Measurements from ENCODE around the gene WASHC2C. TPM values are rescaled to one million over a fixed set of nuclear protein-coding genes. Genes with fewer than 3 reads are reported as not detected.

The WASHC2C gene, protein sequence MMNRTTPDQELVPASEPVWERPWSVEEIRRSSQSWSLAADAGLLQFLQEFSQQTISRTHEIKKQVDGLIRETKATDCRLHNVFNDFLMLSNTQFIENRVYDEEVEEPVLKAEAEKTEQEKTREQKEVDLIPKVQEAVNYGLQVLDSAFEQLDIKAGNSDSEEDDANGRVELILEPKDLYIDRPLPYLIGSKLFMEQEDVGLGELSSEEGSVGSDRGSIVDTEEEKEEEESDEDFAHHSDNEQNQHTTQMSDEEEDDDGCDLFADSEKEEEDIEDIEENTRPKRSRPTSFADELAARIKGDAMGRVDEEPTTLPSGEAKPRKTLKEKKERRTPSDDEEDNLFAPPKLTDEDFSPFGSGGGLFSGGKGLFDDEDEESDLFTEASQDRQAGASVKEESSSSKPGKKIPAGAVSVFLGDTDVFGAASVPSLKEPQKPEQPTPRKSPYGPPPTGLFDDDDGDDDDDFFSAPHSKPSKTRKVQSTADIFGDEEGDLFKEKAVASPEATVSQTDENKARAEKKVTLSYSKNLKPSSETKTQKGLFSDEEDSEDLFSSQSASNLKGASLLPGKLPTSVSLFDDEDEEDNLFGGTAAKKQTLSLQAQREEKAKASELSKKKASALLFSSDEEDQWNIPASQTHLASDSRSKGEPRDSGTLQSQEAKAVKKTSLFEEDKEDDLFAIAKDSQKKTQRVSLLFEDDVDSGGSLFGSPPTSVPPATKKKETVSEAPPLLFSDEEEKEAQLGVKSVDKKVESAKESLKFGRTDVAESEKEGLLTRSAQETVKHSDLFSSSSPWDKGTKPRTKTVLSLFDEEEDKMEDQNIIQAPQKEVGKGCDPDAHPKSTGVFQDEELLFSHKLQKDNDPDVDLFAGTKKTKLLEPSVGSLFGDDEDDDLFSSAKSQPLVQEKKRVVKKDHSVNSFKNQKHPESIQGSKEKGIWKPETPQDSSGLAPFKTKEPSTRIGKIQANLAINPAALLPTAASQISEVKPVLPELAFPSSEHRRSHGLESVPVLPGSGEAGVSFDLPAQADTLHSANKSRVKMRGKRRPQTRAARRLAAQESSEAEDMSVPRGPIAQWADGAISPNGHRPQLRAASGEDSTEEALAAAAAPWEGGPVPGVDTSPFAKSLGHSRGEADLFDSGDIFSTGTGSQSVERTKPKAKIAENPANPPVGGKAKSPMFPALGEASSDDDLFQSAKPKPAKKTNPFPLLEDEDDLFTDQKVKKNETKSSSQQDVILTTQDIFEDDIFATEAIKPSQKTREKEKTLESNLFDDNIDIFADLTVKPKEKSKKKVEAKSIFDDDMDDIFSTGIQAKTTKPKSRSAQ (N-terminal part only)
- 33.5 and 60.6 TPM in 2 replicates for total RNA-seq

GRCh38 chr10:45726703-45727420, at the start of gene WASHC2C:
WASHC2C (plus strand) TSS chr10:45727266; CDS start chr10:45727318, 52 bp downstream.

Small RNA genes within 50 kb of the gene (small RNA-seq; reads per million reads assigned to genes)
- not detected for gene AC012044.1 (ENCODE audit: low replicate concordance)

Other genes with a start within 250 kb of the WASHC2C start
- 3.3 and 8.6 TPM in 2 replicates for gene ZFAND4, start 54.5 kb upstream of the WASHC2C start, total RNA-seq
- 4.4 and 6.3 TPM in 2 replicates for gene AGAP4, start 120.2 kb downstream of the WASHC2C start, total RNA-seq
- gene TIMM23, start 245.2 kb downstream of the WASHC2C start, total RNA-seq: 58.0 and 89.8 TPM in 2 replicates